ENCODE measurements around the gene ZNF415. TPM values are rescaled to one million over a fixed set of nuclear protein-coding genes. Genes with fewer than 3 reads are reported as not detected.

Gene ZNF415
- 9.5 and 12.0 TPM in 2 replicates for total RNA-seq

GRCh38 chr19:53132141-53132991, at the start of gene ZNF415:
Gene ZNF415 (minus strand): TSS chr19:53132910. CDS start chr19:53122676, 10,234 bp downstream.

DNA sequence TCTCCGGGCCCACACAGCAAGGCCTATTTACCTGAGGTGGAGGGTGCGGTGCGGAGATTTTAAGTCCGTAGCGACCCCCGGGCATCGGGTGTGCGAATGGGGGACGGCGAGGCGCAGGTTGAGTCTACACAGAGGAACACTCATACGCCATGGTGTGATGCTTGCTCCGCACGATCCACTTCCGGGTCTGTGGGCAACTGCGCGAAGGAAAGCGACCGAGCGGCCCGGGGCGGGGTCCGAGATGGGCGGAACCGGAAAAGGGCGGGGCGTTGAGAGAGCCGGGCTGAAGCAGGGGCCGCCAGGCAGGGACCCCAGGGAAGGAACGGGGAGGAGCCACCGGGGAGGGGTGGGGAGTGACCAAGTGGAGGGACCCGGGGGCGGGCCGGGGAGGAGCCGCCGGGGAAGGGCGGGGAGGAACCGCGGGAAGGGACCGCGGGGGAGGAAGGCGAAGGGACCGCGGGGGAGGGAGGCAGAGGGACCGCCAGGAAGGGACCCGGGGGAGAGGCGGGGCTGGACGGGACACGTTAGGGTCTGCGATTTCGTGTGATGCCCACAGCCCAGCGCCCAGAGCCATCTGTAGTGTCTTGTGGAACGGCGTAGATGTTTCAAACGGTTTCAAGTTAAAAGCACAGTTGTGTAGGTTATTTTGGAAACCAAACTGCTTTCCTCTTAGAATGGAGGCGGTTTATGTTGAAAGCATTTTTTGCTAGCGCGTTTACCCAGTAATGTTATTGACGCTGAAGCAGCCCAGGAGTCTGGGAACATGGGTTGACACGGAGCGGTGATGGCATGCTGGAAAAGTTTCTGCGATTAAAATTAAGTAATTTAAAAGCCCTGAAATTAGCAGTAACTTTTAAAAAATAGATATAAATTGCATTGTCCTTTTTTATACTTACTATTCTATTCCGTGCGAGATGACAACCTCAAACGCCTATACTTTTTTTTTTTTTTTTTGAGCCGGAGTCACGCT, 29.2 kb downstream of the ZNF415 start, which contains the start of gene ZNF160:
ZNF160 (minus strand) TSS at position 189 of the 970 bp plus-strand sequence. CDS start 17,146 bp downstream, outside the sequence.

Other genes starting within 250 kb of the ZNF415 start
- gene ZNF320, start 235.3 kb downstream of the ZNF415 start, total RNA-seq: 11.3 and 16.3 TPM in 2 replicates
- 3.3 and 4.8 TPM in 2 replicates for gene ZNF888, start 209.5 kb downstream of the ZNF415 start, total RNA-seq
- gene ZNF816, start 170.0 kb downstream of the ZNF415 start, total RNA-seq: 8.0 and 8.5 TPM in 2 replicates
- gene ERVV-1, start 119.0 kb downstream of the ZNF415 start, total RNA-seq: not detected in 2 replicates
- 0.03 TPM in 1 of 2 replicates, not detected in the other for gene ERVV-2, start 88.2 kb downstream of the ZNF415 start, total RNA-seq
- gene ZNF160, start 29.5 kb downstream of the ZNF415 start, total RNA-seq: 39.1 and 44.5 TPM in 2 replicates
- gene ZNF347, start 26.1 kb upstream of the ZNF415 start, total RNA-seq: 6.8 and 8.2 TPM in 2 replicates
- 3.3 and 5.7 TPM in 2 replicates for gene ZNF665, start 60.4 kb upstream of the ZNF415 start, total RNA-seq
- 14.7 and 14.8 TPM in 2 replicates for gene ZNF677, start 122.0 kb upstream of the ZNF415 start, total RNA-seq
- not detected in 2 replicates for gene VN1R2, start 125.4 kb upstream of the ZNF415 start, total RNA-seq
- not detected in 2 replicates for gene VN1R4, start 134.8 kb upstream of the ZNF415 start, total RNA-seq
- 7.3 and 7.8 TPM in 2 replicates for gene ZNF845, start 200.8 kb upstream of the ZNF415 start, total RNA-seq
- gene ZNF525, start 232.8 kb upstream of the ZNF415 start, total RNA-seq: 6.0 and 9.1 TPM in 2 replicates

Data from smooth muscle cell of the pulmonary artery (primary cell).